IPS-18c (cell line): ENCODE data around the gene HMX2.

Experiments used
- H3K4me3 ChIP-seq: 2 replicates; pipeline ENCODE4 v1.7.0; 2013; ENCODE audit warnings: low read depth, mild to moderate bottlenecking, low read length, moderate library complexity; ENCODE audit not compliant: insufficient read depth
- H3K9me3 ChIP-seq: one replicate; pipeline ENCODE4 v1.6.1; 2013; ENCODE audit warnings: mild to moderate bottlenecking, low read length, moderate library complexity; ENCODE audit not compliant: control insufficient read depth, insufficient read depth

HMX2 gene

DNA sequence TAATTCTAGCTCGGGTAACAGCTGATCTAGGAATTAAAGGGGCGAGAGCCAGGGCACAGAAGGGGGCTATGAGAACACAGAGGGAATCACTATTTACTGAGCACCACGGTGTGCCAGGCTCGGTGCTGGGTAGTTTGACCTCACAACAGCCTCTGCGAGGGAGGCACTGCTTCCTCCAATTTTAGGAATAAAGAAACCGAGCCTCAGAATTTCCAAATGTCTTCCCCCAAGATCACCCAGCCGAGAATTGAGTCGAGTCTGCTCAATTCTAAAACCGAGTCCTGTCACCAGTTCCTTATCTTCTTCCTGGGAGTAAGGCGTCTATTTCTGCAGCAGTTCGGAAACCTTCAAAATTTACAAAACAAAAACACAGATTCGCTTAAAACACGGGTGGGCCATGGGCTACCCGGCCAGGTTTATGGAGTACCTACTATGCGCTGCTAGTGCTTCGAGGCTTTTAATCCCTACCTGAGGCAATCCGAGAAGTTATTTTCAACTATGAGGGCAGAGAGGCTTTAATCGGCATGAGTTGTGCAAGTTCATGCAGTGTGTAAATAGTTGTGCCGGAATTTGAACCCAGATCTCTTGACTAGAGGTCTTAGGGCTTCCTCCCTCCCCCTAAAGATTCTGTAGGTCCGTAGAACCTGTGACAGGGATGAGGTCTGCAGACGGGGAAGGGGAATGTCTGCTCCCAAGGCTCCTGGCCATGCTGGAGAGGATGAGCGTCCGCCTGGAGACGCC is 872 bp upstream of the HMX2 start:
- Histone ChIP-seq H3K9me3 (peaks cover 6% of the 10 kb centered on the region), H3K4me3 (no peak overlapping the region; the same call in 1 of the 2 replicates)

- peaks cover 6% of the 10 kb centered on the region for H3K9me3 ChIP-seq
- H3K4me3 ChIP-seq, result peak overlapping the region; percentile 44
These were observed 652 bp downstream of the HMX2 start for GRCh38 chr10:123148414-123149161.

DNA sequence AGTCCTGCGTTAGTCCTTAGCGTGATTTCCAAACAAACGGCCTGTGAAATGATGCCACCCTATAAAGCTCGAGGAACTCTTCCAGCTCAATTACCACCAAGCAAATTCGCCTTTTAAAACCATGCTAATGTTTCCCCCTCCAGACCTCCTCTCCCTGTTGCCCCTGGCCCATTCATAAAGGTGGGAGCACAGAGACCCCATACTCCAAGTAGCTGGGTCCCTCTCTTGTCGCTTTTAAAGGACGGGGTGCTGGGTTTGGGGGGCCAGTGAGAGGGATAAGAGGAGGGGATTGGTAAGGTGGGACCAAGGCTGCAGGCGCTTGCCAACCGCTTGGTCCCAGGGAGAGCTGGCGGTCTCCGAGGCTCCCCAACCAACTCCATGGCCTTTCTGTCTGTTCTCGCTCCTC is 1.2 kb downstream of the HMX2 start:
- Histone ChIP-seq H3K9me3 (peaks cover 6% of the 10 kb centered on the region), H3K4me3 (peak overlapping the region; percentile 41; the same call in 1 of the 2 replicates)

DNA sequence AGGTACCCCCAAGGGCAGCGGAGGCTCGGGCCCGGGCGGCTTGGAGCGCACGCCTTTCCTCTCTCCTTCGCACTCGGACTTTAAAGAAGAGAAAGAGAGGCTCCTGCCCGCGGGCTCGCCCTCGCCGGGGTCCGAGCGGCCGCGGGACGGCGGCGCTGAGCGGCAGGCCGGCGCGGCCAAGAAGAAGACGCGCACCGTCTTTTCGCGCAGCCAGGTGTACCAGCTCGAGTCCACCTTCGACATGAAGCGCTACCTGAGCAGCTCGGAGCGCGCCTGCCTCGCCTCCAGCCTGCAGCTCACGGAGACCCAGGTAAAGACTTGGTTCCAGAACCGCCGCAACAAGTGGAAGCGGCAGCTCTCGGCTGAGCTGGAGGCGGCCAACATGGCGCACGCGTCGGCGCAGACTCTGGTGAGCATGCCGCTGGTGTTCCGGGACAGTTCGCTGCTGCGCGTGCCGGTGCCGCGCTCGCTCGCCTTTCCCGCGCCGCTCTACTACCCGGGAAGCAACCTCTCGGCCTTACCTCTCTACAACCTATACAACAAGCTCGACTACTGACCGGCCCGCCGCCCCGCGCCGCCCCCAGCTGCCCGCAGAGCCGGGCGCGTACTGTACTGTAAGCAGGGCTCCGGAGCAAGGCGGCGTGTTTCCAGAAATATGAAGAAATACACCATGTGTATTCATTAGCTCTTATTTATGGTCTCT is 1.8 kb downstream of the HMX2 start:
- Histone ChIP-seq H3K4me3 (peak overlapping the region; percentile 41), H3K9me3 (peaks cover 6% of the 10 kb centered on the region)

- peaks cover 6% of the 10 kb centered on the region for H3K9me3 ChIP-seq
- peak overlapping the region; percentile 55 for H3K4me3 ChIP-seq
These were observed 2.5 kb downstream of the HMX2 start for GRCh38 chr10:123150271-123150985.

DNA sequence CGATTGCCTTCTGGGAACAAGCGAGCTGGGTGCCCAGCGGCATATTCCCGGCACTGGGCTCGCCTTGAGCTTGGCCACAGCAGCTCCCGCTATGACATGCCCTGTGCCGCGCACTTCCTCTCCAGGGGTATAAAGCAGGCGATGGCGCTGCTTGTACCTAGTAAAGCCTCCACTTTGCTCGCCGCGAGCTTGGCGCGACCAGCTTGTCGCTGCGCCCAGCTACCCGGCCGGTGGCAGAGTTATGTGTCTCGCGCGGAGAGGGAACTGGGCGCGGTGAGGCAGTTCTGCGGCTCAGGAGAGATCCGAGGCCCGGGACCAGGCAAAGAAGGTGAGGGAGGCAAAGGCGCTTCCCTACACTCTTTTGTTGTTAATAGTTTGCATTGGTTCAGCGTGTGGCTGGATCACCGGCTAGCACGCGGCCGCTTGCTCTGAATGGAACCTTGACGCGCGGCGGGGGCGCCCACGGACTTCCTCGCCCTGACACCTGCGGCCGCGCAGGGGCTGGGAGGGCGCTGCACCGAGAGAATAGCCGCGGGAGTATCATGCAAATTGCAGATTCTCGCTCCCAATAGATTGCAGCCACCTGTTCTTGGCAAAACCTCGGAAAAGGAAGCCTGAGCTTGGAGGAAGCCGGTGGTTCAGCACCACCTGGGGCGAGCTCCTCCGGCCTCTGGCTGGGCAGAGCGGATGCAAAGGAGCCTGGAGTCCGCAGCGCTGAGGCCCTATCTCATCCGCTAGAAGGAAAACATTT is 3.2 kb downstream of the HMX2 start:
- Histone ChIP-seq H3K4me3 (peak overlapping the region; percentile 55), H3K9me3 (peaks cover 6% of the 10 kb centered on the region)

DNA sequence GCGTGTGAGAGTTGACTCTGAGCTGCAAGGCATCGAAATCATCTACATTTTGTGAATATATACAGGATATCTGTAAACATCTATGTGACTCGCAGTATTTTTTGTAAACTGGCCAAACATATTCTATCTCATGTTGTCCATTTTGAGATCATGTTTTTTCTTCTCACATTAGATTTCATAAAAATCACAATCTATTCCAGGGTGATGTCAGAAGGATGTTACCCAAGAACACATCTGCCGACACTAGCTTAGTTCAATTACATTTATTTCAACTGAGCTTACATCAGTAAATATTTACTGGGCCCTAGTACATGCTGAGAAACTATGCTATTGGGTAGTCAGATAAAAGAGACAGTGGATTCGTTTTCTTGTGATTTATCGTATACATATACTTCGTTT is 3.8 kb downstream of the HMX2 start:
- H3K9me3 ChIP-seq, result peaks cover 6% of the 10 kb centered on the region
- H3K4me3 ChIP-seq, result no peak overlapping the region; the same call in 1 of the 2 replicates

DNA sequence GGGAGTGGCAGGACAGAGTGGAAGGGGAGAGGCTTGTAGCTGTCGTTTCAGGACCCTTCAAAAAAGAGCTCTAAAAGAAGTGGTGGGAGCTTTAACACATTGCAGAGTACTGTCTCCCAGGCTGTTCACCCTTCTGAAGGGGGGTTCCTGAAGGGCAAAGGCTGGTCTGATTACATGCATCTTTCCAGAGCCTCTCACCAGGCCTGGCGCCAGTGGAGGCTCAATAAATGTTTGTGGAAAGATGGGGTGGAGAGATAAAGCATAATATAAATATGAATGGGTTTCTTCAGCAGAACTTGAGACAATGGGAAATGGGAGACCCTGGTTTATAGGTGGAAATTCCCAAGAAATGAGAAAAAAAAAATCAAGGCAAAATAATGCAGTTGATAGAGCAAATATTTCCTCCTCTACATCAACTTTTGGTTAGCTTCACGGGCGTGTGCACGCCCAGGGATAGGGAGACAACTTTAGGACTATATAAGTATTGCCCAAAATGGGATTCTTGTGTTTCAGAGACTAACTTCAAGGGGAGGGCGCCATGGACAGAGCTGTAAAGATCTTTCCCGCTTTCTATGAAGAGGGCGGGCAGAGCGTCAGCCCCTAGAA is 5.7 kb downstream of the HMX2 start:
- H3K4me3 ChIP-seq, result no peak overlapping the region
- H3K9me3 ChIP-seq, result peaks cover 4% of the 10 kb centered on the region

GRCh38 chr10:123154092-123154710 is 6.3 kb downstream of the HMX2 start, which contains the start of gene BUB3:
Gene BUB3 (plus strand): TSS chr10:123154402. CDS start chr10:123154918, 516 bp downstream.
- Histone ChIP-seq H3K4me3 (peak within 1 kb of the TSS; percentile 97), H3K9me3 (peaks cover 3% of the 10 kb centered on the region)

GRCh38 chr10:123154711-123155505 is 7.0 kb downstream of the HMX2 start:
- peak overlapping the region; percentile 97 for H3K4me3 ChIP-seq
- H3K9me3 ChIP-seq, result no peaks in the 10 kb centered on the region

- no peak overlapping the region for H3K4me3 ChIP-seq
- no peaks in the 10 kb centered on the region for H3K9me3 ChIP-seq
These were observed 8.1 kb downstream of the HMX2 start for GRCh38 chr10:123156078-123156477.

GRCh38 chr10:123157210-123157609 is 9.3 kb downstream of the HMX2 start:
- Histone ChIP-seq H3K9me3 (no peaks in the 10 kb centered on the region), H3K4me3 (no peak overlapping the region)

GRCh38 chr10:123158682-123159081 is 10.7 kb downstream of the HMX2 start:
- H3K9me3 ChIP-seq, result no peaks in the 10 kb centered on the region
- H3K4me3 ChIP-seq, result no peak overlapping the region

GRCh38 chr10:123160311-123160980 is 12.5 kb downstream of the HMX2 start:
- Histone ChIP-seq H3K4me3 (no peak overlapping the region), H3K9me3 (no peaks in the 10 kb centered on the region)

GRCh38 chr10:123164319-123164718 is 16.4 kb downstream of the HMX2 start:
- no peaks in the 10 kb centered on the region for H3K9me3 ChIP-seq

More at GRCh38 chr10:123164319-123164718, 16.4 kb downstream of the HMX2 start:
- H3K4me3 ChIP-seq, result no peak overlapping the region
